Activated T-cell treated with anti-CD3 and anti-CD28 coated beads for 1 hour (primary cell): Measurements from ENCODE around the gene DIAPH3.

Experiments
- DNase-seq: peaks from one replicate; pipeline ENCODE4 v3.0.0-alpha.2; 2020; ENCODE audit warnings: low read depth

DIAPH3 gene

GRCh38 chr13:59671881-59672280 lies 491.8 kb downstream of the DIAPH3 start:
- DNase-seq: no peak

DNA sequence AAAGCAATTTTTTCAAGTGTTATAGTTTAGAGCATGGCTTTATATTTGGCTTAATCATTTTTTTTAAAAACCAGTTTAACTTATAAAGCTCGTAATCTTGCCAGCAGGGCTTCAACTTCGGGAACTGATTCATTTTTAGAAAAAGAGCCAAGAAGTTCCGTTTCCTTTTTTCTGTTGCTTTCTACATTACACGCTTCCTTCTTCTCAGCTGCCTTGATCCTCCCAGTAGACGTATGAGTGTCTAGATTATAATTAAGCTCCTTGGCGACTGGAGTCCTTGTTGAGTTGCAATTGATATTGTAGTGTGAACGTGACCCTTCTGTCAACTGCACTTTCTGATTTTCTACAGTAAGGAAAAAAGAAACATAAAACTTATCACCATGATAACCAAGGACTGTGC lies 497.2 kb downstream of the DIAPH3 start:
- DNase-seq: no peak

DNA sequence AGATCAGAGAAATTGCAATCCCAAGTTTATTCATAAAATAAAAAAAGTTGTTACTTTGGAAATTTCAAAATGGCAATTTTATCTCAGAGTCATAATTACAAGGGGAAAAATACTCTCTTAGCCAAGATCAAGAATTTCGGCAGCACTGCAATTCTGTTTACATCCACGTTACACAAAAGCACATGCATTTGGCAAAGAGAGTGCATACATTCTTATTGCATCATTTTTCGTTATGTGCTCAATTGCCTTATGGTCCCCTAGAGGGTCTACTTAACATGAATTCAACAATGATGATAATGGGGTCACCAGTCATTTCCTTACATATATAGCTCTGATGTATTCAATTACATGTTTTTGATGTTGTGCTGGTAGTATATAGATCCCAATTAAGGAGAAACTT lies 498.0 kb downstream of the DIAPH3 start:
- no peak for DNase-seq

DNA sequence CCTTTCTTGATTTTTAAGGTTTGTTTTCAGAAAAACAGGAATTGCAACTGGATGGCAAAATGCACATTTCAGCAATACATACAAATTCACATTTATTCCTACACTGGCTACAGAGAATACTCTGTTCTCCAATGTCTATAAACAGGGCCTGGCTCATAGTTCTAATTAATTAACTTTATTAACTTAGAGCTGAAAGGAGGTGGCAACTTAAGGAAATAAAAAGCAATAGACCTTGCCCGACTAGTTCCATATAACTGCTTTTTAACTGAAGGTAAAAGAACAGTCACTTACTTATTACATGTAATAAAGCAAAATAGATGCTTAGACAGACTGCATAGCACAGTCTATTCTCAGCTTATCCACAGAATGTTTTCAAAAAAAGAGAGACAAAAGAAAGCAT lies 498.5 kb downstream of the DIAPH3 start:
- no peak for DNase-seq

DNA sequence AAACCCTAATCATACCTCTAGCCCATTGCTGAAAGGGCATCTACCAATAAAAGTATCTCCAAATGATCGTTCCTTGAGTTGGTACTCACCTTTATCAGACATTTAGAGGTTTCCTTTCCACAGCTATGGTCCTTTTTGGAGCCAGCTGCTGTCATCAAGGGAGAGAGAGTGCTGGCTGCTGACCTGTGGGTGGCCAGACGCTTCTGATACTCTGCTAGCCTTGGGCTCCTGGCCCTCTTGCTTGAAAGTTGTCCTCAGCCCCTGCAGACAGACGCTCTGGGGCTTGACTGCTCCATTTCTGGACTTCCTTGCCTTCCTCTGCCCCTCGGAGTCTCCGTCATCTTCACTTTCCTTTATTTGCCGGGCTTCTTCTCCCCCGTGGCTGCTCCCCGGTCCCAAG lies 499.1 kb downstream of the DIAPH3 start:
- DNase-seq: no peak

DNA sequence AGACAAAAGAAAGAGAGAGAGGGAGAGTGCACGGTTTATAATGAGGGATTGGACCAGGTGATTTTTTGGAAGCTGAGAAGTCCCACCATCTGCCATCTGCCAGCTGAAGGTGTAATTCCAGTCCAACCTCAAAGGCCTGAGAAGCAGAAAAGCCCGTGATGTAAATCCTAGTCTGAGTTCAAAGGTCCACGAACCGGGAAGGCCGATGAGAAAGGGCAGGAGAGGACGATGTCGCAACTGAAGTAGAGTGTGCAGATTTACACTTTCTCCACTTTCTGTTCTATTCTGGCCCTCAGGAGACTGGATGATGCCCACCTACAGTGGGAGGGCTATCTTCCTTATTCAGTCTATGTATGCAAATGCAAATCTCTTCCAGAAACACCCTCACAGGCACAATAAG lies 500.0 kb downstream of the DIAPH3 start:
- DNase-seq: no peak

GRCh38 chr13:59660582-59660981 lies 503.1 kb downstream of the DIAPH3 start:
- DNase-seq: no peak

GRCh38 chr13:59659981-59660380 lies 503.7 kb downstream of the DIAPH3 start:
- DNase-seq: no peak

DNA sequence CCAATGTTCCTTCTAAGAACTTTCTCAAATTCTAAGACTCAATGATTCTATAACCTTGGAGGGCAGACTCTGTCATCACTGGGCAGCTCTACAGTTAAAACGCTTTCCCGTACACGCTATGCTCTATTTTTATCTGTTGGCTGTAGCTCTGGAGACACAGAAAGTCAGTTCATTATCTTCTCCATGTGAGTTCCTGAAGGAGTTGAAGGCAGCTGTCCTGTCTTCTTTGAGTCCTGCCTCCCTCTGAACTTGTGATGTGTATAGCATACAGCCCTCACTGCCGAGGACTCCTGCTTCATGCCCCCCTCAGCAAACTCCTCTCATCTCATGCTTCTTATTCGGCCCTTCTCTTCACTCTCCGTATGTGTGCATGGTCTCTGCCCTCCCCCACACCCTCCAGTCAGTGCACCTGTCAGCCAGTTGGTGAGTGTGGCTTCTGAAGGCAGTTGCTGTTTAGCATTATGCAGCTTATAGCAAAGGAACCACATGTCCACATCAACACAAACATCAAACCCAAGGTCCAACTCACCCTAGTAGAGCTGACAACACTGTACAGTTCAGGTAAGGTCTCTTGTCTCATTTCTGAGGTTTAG lies 504.9 kb downstream of the DIAPH3 start:
- DNase-seq: no peak

GRCh38 chr13:59658027-59658737 lies 505.5 kb downstream of the DIAPH3 start:
- DNase-seq: no peak

GRCh38 chr13:59653916-59654315 lies 509.8 kb downstream of the DIAPH3 start:
- no peak for DNase-seq

DNA sequence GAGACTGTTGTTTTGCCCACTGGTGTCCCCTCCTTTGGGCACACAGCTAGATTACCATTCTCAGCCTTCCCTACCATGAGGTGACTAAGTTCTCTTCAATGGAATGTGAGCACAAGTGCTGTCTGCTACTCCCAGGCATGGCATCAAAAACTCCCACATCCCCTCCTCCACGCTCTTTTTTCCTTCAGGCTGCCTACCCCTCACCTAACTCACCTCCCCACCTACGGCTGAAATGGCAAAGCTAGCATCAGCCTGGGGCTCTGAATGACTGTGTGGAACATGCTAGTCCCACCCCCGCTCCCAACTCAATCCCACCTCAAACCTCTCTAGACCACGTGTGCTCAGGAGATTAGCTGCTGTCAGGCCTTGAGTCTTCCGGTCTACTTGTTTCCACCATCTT lies 512.2 kb downstream of the DIAPH3 start:
- DNase-seq: no peak

DNA sequence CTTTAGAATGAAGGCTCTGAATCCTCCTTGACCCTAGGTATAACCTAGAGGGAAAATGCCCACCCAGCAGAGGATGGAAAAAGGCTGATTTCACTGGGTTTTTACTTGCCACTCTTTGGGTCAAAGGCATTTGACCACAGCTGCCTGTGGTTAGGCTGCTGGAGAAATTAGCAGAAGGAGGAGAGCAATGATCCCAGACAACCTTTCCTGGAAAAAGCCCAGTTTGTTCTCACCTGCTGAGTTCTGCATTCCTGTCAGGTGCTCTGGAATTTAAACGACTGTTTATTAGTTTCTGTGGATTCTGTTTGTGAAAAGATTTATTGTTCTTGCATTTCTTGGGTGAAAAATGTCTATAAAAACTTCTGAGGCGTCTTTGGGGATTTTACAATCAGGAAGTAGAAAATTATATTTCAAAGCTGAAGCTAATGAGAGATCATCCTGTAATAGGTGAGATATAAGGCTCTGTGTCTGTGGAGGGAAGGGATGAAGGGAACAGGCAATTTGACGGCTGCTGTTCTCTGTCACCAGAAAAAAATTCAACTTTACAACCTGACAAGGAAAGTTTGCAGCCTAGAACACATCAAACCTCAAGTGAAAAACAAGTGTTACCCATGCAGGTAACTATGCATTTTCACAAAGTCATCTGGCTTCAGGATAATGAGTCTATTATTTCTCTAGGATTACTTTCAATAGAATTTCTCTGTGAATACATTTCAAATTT lies 519.7 kb downstream of the DIAPH3 start:
- DNase-seq: no peak

DNA sequence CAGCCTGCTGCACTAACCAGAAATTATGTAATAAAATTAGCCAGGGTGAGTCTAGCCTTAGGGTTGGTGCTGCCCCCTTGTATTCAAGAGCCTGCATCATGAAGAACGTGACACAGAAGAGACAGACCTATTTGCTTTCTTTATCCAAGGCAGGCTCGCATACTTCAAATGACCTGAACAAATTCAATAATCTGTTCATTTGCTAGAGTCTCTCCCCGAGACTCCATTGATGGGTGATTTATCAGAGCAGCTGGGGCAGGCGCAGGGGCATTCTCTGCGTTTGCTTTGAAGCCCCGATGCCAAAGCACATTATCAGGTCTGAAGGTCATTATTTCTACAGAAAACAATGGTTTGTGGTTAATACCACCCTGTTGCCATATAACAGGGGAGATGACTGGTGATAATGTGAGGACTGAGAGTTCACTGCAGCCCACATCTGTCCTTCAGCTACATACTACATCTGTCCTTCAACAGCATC lies 520.3 kb downstream of the DIAPH3 start:
- no peak for DNase-seq

- no peak for DNase-seq
Measured at GRCh38 chr13:59641817-59642216, 521.9 kb downstream of the DIAPH3 start.

- DNase-seq: no peak
Measured at GRCh38 chr13:59641261-59641660, 522.5 kb downstream of the DIAPH3 start.

DNA sequence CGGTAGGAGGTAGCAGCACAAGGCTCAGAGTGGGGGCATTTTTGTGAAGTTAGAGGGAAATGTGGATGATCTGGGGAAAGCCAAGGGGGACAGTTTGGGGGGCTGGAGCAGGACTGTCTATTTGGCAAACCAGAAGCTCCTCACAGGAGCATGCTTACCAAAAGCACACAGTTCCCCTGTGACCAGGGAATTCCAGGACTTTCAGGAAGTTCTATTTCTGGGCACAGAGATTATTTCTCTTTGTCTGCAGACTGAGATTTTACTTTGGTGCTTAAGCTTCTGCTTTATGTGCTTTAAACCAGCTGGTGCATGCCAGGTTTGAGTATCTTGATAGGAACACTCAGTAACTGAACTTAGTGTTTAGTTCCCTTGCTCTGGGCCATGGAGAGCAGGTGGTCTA lies 525.3 kb downstream of the DIAPH3 start:
- no peak for DNase-seq

- no peak for DNase-seq
Measured at GRCh38 chr13:59635589-59635988, 528.1 kb downstream of the DIAPH3 start.

- DNase-seq: no peak
Measured at GRCh38 chr13:59633290-59633689, 530.4 kb downstream of the DIAPH3 start.

DNA sequence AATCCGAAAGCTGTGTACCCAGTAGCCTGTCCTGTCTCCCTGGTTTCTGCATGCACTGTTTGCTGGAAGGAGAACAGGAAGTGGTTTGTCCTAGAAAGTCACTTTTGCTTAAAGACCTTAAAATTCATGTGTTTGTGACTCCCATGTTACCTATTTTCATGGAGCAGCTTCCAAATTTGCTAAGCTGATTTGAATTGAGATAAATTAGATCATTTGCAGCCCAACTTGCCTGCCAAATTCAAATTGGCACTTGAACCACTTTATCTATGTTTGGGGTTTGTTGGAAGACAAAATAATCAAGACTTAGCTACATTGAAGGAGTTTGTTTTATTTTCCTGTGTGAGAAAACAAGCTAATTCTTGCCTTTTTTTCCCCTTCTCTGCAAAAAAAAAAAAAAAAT lies 532.5 kb downstream of the DIAPH3 start:
- no peak for DNase-seq

GRCh38 chr13:59625111-59625510 lies 538.6 kb downstream of the DIAPH3 start:
- DNase-seq: no peak

DNA sequence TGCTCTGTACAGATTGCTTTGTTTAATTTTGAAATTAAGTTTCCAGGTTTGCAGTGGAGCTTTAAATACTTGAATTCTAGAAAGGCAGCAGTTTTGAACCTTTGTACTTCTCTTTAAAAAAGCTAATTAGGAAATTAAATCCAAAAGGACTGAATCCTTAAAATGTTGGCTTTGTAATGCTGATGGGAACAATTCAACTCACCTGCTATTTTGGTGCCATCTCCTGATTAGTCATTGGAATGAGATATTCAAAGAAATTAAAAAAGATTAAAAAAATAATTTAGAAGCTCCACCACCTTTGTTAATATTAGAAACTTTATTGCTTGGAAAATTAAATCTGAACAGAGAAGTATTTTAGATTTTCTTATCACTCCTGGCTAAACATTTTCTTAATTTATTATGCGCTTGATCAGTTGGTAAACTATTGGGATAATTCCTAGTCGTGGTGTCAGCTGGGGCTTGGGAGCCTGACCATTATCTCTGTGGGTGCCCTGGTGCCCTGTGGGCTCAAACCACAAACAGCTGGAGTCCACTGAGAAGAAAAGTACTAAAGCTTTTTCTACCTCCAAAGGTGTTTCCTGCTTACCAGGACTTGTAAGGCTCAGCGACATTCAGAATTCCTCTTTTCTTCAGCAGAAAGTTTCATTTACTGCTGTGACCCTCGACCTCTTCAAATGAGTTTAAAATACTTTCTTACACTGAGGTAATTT lies 540.4 kb downstream of the DIAPH3 start:
- no peak for DNase-seq

- DNase-seq: no peak
Measured at GRCh38 chr13:59621773-59622172, 542.0 kb downstream of the DIAPH3 start.
